Measurements from ENCODE around the gene THPO. TPM values are rescaled to one million over a fixed set of nuclear protein-coding genes. Genes with fewer than 3 reads are reported as not detected.

THPO gene
- total and polyA plus RNA-seq, 5 donors from 2014 or later, result not detected

- H3K4me1 Mint-ChIP-seq, result no peaks in the 10 kb centered on the region
- H3K4me3 ChIP-seq (ENCODE audit: low read depth, low read length), result no peak overlapping the region
- H3K9me3 ChIP-seq (ENCODE audit: control insufficient read depth in 2 of 2, low read length in 2 of 2), result no peaks in the 10 kb centered on the region
- H3K4me3 Mint-ChIP-seq, result no peak overlapping the region
- no peaks in the 10 kb centered on the region for H3K36me3 ChIP-seq (ENCODE audit: control insufficient read depth, insufficient read depth, low read length)
- H3K4me1 ChIP-seq (ENCODE audit: control insufficient read depth, insufficient read depth, low read length, poor library complexity, severe bottlenecking), result no peaks in the 10 kb centered on the region
- no peak overlapping the region for H3K27ac Mint-ChIP-seq
- peaks cover 9% of the 10 kb centered on the region for H3K27me3 Mint-ChIP-seq
- no peak for DNase-seq
- ATAC-seq (ENCODE audit: low read depth in 2 of 2), result no peak
- no peak overlapping the region for H3K27ac ChIP-seq (ENCODE audit: insufficient read depth, low read length, poor library complexity, severe bottlenecking)
- no peaks in the 10 kb centered on the region for H3K36me3 Mint-ChIP-seq
- no peaks in the 10 kb centered on the region for H3K27me3 ChIP-seq (ENCODE audit: control insufficient read depth, insufficient read depth, low read length)
- peaks cover 0 to 2% (median 0%) of the 10 kb centered on the region in 7 donors for H3K9me3 Mint-ChIP-seq
Measured at GRCh38 chr3:184409946-184410500, 32.0 kb upstream of the THPO start.

- H3K4me1 ChIP-seq (ENCODE audit: control insufficient read depth, insufficient read depth, low read length, poor library complexity, severe bottlenecking), result no peaks in the 10 kb centered on the region
- DNase-seq, result no peak
- H3K4me3 ChIP-seq (ENCODE audit: low read depth, low read length), result no peak overlapping the region
- Mint-ChIP-seq H3K27me3 (peaks cover 9% of the 10 kb centered on the region), H3K27ac (no peak overlapping the region), H3K9me3 (peaks cover 0 to 2% (median 0%) of the 10 kb centered on the region in 7 donors), H3K36me3 (no peaks in the 10 kb centered on the region), H3K4me3 (no peak overlapping the region), H3K4me1 (no peaks in the 10 kb centered on the region)
- H3K27ac ChIP-seq (ENCODE audit: insufficient read depth, low read length, poor library complexity, severe bottlenecking), result no peak overlapping the region
- no peak for ATAC-seq (ENCODE audit: low read depth in 2 of 2)
- H3K9me3 ChIP-seq (ENCODE audit: control insufficient read depth in 2 of 2, low read length in 2 of 2), result no peaks in the 10 kb centered on the region
- H3K36me3 ChIP-seq (ENCODE audit: control insufficient read depth, insufficient read depth, low read length), result no peaks in the 10 kb centered on the region
- H3K27me3 ChIP-seq (ENCODE audit: control insufficient read depth, insufficient read depth, low read length), result no peaks in the 10 kb centered on the region
Measured at GRCh38 chr3:184409331-184409926, 31.4 kb upstream of the THPO start.

DNA sequence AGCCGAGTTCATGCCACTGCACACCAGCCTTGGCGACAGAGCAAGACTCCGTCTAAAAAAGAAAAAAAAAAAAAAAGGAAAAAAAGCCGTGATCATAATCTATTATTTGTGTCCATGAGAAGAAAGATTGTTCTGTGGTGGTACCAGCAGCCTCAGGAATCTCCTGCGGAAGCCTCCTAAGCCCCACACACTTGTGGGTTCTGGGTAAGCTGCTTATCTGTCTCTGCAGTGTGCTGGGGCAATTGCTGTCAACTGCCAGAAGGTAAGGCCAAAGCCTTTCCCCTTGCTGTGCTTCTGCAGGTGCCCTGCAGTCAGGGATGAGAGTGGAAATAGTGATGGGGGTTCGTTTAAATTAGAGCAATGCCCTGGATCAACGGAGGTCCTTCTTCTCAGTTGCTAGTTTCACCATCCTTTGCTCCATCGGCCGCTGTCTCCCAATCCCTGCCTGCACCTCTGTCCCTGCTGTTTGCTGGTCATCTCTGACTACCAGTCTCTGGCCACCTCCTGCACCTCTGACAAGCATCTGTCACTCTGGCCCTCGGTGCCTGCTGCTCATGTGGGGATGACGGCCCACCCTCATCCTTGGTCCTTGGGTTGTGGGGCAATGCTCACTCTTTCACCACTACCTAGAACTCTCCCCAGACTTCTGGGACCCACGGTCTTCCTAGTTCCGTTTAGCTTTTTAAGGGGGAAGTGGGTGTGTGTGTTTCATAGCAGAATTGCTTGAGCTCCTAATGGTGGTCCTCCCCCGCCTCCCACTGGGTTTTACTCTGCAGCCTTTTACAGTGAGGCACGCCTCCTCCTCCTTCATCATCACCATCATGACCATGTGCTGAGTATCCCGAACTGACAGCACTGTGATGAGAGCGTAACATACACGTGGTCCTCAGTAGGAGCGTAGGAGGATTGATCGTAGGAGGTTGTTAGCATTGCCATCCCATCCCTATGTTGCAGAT, 27.3 kb upstream of the THPO start:
- Mint-ChIP-seq H3K4me3 (no peak overlapping the region), H3K27ac (no peak overlapping the region), H3K27me3 (peaks cover 29% of the 10 kb centered on the region), H3K4me1 (no peaks in the 10 kb centered on the region), H3K9me3 (no peaks in the 10 kb centered on the region), H3K36me3 (no peaks in the 10 kb centered on the region)
- H3K27me3 ChIP-seq (ENCODE audit: control insufficient read depth, insufficient read depth, low read length), result no peaks in the 10 kb centered on the region
- no peak overlapping the region for H3K27ac ChIP-seq (ENCODE audit: insufficient read depth, low read length, poor library complexity, severe bottlenecking)
- no peak for ATAC-seq (ENCODE audit: low read depth in 2 of 2)
- H3K4me1 ChIP-seq (ENCODE audit: control insufficient read depth, insufficient read depth, low read length, poor library complexity, severe bottlenecking), result no peaks in the 10 kb centered on the region
- no peaks in the 10 kb centered on the region for H3K36me3 ChIP-seq (ENCODE audit: control insufficient read depth, insufficient read depth, low read length)
- H3K9me3 ChIP-seq (ENCODE audit: control insufficient read depth in 2 of 2, low read length in 2 of 2), result no peaks in the 10 kb centered on the region
- no peak overlapping the region for H3K4me3 ChIP-seq (ENCODE audit: low read depth, low read length)
- DNase-seq, result no peak

- ATAC-seq (ENCODE audit: low read depth in 2 of 2) (no peak), DNase-seq (no peak)
- Mint-ChIP-seq H3K27me3 (peaks cover 38% of the 10 kb centered on the region), H3K9me3 (no peaks in the 10 kb centered on the region), H3K4me3 (no peak overlapping the region), H3K27ac (no peak overlapping the region), H3K4me1 (no peaks in the 10 kb centered on the region), H3K36me3 (no peaks in the 10 kb centered on the region)
- H3K36me3 ChIP-seq (ENCODE audit: control insufficient read depth, insufficient read depth, low read length), result no peaks in the 10 kb centered on the region
- H3K27ac ChIP-seq (ENCODE audit: insufficient read depth, low read length, poor library complexity, severe bottlenecking), result no peak overlapping the region
- no peaks in the 10 kb centered on the region for H3K27me3 ChIP-seq (ENCODE audit: control insufficient read depth, insufficient read depth, low read length)
- H3K4me1 ChIP-seq (ENCODE audit: control insufficient read depth, insufficient read depth, low read length, poor library complexity, severe bottlenecking), result no peaks in the 10 kb centered on the region
- no peak overlapping the region for H3K4me3 ChIP-seq (ENCODE audit: low read depth, low read length)
- H3K9me3 ChIP-seq (ENCODE audit: control insufficient read depth in 2 of 2, low read length in 2 of 2), result no peaks in the 10 kb centered on the region
Measured at GRCh38 chr3:184399410-184399809, 21.4 kb upstream of the THPO start.

- ATAC-seq (ENCODE audit: low read depth in 2 of 2) (no peak), DNase-seq (no peak)
- Histone ChIP-seq H3K4me3 (ENCODE audit: low read depth, low read length) (no peak overlapping the region), H3K36me3 (ENCODE audit: control insufficient read depth, insufficient read depth, low read length) (no peaks in the 10 kb centered on the region), H3K9me3 (ENCODE audit: control insufficient read depth in 2 of 2, low read length in 2 of 2) (no peaks in the 10 kb centered on the region), H3K27ac (ENCODE audit: insufficient read depth, low read length, poor library complexity, severe bottlenecking) (no peak overlapping the region), H3K27me3 (ENCODE audit: control insufficient read depth, insufficient read depth, low read length) (peaks cover 2% of the 10 kb centered on the region), H3K4me1 (ENCODE audit: control insufficient read depth, insufficient read depth, low read length, poor library complexity, severe bottlenecking) (no peaks in the 10 kb centered on the region)
- H3K27ac Mint-ChIP-seq, result no peak overlapping the region
- no peaks in the 10 kb centered on the region for H3K36me3 Mint-ChIP-seq
- H3K4me3 Mint-ChIP-seq, result no peak overlapping the region
- no peaks in the 10 kb centered on the region for H3K4me1 Mint-ChIP-seq
- no peaks in the 10 kb centered on the region for H3K9me3 Mint-ChIP-seq
- peaks cover 29% of the 10 kb centered on the region for H3K27me3 Mint-ChIP-seq
Measured at GRCh38 chr3:184395320-184395660, 17.3 kb upstream of the THPO start.

DNA sequence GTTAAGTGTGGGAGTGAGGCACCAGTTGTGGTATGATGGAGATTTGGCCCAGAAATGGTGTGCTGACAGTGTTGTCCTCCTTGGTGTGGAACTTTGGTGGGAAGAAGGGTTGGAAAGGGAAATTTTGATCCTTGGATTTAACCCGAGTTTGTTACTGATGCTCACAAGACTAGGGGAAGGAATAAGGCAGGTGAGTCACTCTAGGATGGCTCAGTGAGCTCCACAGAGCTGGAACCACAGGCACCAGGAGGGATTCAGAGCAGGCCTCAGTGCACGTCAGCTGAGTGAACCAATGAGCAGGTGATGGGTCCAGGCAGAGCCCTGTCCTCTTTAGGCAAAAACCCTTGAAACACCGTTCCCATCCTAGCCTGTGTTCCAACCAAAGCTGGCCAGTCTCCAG, 13.3 kb upstream of the THPO start:
- no peak for DNase-seq
- Mint-ChIP-seq H3K4me3 (no peak overlapping the region), H3K27me3 (peaks cover 21% of the 10 kb centered on the region)

GRCh38 chr3:184389935-184390528, 12.0 kb upstream of the THPO start:
- Mint-ChIP-seq H3K27me3 (peaks cover 17% of the 10 kb centered on the region), H3K4me1 (no peaks in the 10 kb centered on the region)
- no peak for ATAC-seq (ENCODE audit: low read depth in 2 of 2)

More for the DNA sequence above, 13.3 kb upstream of the THPO start:
- Histone ChIP-seq H3K4me1 (ENCODE audit: control insufficient read depth, insufficient read depth, low read length, poor library complexity, severe bottlenecking) (no peaks in the 10 kb centered on the region), H3K27me3 (ENCODE audit: control insufficient read depth, insufficient read depth, low read length) (peaks cover 2% of the 10 kb centered on the region), H3K27ac (ENCODE audit: insufficient read depth, low read length, poor library complexity, severe bottlenecking) (no peak overlapping the region), H3K36me3 (ENCODE audit: control insufficient read depth, insufficient read depth, low read length) (no peaks in the 10 kb centered on the region), H3K9me3 (ENCODE audit: control insufficient read depth in 2 of 2, low read length in 2 of 2) (no peaks in the 10 kb centered on the region), H3K4me3 (ENCODE audit: low read depth, low read length) (no peak overlapping the region)
- no peaks in the 10 kb centered on the region for H3K36me3 Mint-ChIP-seq
- no peak for ATAC-seq (ENCODE audit: low read depth in 2 of 2)
- no peaks in the 10 kb centered on the region for H3K9me3 Mint-ChIP-seq
- H3K4me1 Mint-ChIP-seq, result no peaks in the 10 kb centered on the region
- no peak overlapping the region for H3K27ac Mint-ChIP-seq

More at GRCh38 chr3:184389935-184390528, 12.0 kb upstream of the THPO start:
- Mint-ChIP-seq H3K36me3 (no peaks in the 10 kb centered on the region), H3K27ac (peak overlapping the region in 2 of 3 donors; percentile 7 to 92), H3K9me3 (peaks cover 0 to 1% (median 0%) of the 10 kb centered on the region in 7 donors), H3K4me3 (no peak overlapping the region)
- Histone ChIP-seq H3K27me3 (ENCODE audit: control insufficient read depth, insufficient read depth, low read length) (peaks cover 2% of the 10 kb centered on the region), H3K4me3 (ENCODE audit: low read depth, low read length) (no peak overlapping the region), H3K36me3 (ENCODE audit: control insufficient read depth, insufficient read depth, low read length) (no peaks in the 10 kb centered on the region), H3K27ac (ENCODE audit: insufficient read depth, low read length, poor library complexity, severe bottlenecking) (no peak overlapping the region), H3K4me1 (ENCODE audit: control insufficient read depth, insufficient read depth, low read length, poor library complexity, severe bottlenecking) (no peaks in the 10 kb centered on the region), H3K9me3 (ENCODE audit: control insufficient read depth in 2 of 2, low read length in 2 of 2) (no peaks in the 10 kb centered on the region)
- no peak for DNase-seq
